HG03378 (cell line): ENCODE measurements around the gene SLC4A4.

Experiments used
- ATAC-seq: cut with Tn5 transposase; IDR thresholded peaks from one replicate; pipeline ENCODE4 v1.9.1; 2021; ENCODE audit warnings: mild to moderate bottlenecking, moderate library complexity; ENCODE audit not compliant: unreplicated experiment

Gene SLC4A4

GRCh38 chr4:71356924-71357663 lies 18.3 kb downstream of the SLC4A4 start:
- ATAC-seq, result no peak

- no peak for ATAC-seq
Observed at GRCh38 chr4:71360844-71361243, 22.0 kb downstream of the SLC4A4 start.

GRCh38 chr4:71361476-71361875 lies 22.7 kb downstream of the SLC4A4 start:
- no peak for ATAC-seq

- no peak for ATAC-seq
Observed at GRCh38 chr4:71366766-71367165, 27.9 kb downstream of the SLC4A4 start.

- ATAC-seq, result no peak
Observed at GRCh38 chr4:71367546-71367945, 28.7 kb downstream of the SLC4A4 start.

GRCh38 chr4:71368906-71369305 lies 30.1 kb downstream of the SLC4A4 start:
- no peak for ATAC-seq

GRCh38 chr4:71369536-71369935 lies 30.7 kb downstream of the SLC4A4 start:
- ATAC-seq, result no peak

GRCh38 chr4:71375494-71375893 lies 36.7 kb downstream of the SLC4A4 start:
- ATAC-seq, result no peak

GRCh38 chr4:71377561-71377960 lies 38.7 kb downstream of the SLC4A4 start:
- ATAC-seq, result no peak

- no peak for ATAC-seq
Observed at GRCh38 chr4:71379126-71379525, 40.3 kb downstream of the SLC4A4 start.

GRCh38 chr4:71380788-71381187 lies 42.0 kb downstream of the SLC4A4 start:
- no peak for ATAC-seq

- no peak for ATAC-seq
Observed at GRCh38 chr4:71382125-71382899, 43.5 kb downstream of the SLC4A4 start.

- ATAC-seq, result no peak
Observed at GRCh38 chr4:71382900-71383560, 44.2 kb downstream of the SLC4A4 start.

GRCh38 chr4:71383984-71384383 lies 45.2 kb downstream of the SLC4A4 start:
- no peak for ATAC-seq

GRCh38 chr4:71389149-71389827 lies 50.5 kb downstream of the SLC4A4 start:
- ATAC-seq, result no peak

GRCh38 chr4:71392109-71392508 lies 53.3 kb downstream of the SLC4A4 start:
- no peak for ATAC-seq

- ATAC-seq, result no peak
Observed at GRCh38 chr4:71396382-71396781, 57.6 kb downstream of the SLC4A4 start.

- ATAC-seq, result no peak
Observed at GRCh38 chr4:71400810-71401209, 62.0 kb downstream of the SLC4A4 start.

GRCh38 chr4:71402616-71403015 lies 63.8 kb downstream of the SLC4A4 start:
- no peak for ATAC-seq

- no peak for ATAC-seq
Observed at GRCh38 chr4:71404049-71404448, 65.2 kb downstream of the SLC4A4 start.

GRCh38 chr4:71405791-71406190 lies 67.0 kb downstream of the SLC4A4 start:
- ATAC-seq, result no peak
